Tracheal epithelial cell (primary cell): Measurements from ENCODE around the gene KLK3. TPM values are rescaled to one million over a fixed set of nuclear protein-coding genes. Genes with fewer than 3 reads are reported as not detected.

ENCODE experiments used
- total RNA-seq: library from RNA; depleted of rRNA; stranded (reverse); fragments of >200 nt; gene quantifications from 2 replicates; pipeline ENCODE4 v1.2.1, GENCODE V29; 2014

KLK3 gene
- total RNA-seq, result under 0.01 and 0.43 TPM in 2 replicates

GRCh38 chr19:50854636-50855410 is at the start of gene KLK3:
Gene KLK3, plus strand, starts transcription at chr19:50854915. Its CDS starts 41 bp downstream, at chr19:50854956.

GRCh38 chr19:50823389-50824042 is 31.2 kb upstream of the KLK3 start, which contains the start of gene KLK1:
Gene KLK1, minus strand, starts transcription at chr19:50823787. Its CDS starts 39 bp downstream, at chr19:50823748.

GRCh38 chr19:50833117-50833801 is 21.5 kb upstream of the KLK3 start, which contains the start of gene KLK15:
Gene KLK15, minus strand, starts transcription at chr19:50833574. Its CDS starts 2,082 bp downstream, at chr19:50831492.

DNA sequence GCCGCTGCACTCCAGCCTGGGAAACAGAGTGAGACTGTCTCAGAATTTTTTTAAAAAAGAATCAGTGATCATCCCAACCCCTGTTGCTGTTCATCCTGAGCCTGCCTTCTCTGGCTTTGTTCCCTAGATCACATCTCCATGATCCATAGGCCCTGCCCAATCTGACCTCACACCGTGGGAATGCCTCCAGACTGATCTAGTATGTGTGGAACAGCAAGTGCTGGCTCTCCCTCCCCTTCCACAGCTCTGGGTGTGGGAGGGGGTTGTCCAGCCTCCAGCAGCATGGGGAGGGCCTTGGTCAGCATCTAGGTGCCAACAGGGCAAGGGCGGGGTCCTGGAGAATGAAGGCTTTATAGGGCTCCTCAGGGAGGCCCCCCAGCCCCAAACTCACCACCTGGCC is 18.3 kb downstream of the KLK3 start, which contains the start of gene KLK2:
KLK2 (plus strand) TSS at position 384 of the 400 bp plus-strand sequence. CDS start 35 bp downstream, outside the sequence.

Other genes starting within 250 kb of the KLK3 start
- not detected in 2 replicates for gene SYT3, start 215.0 kb upstream of the KLK3 start, total RNA-seq
- 0.72 TPM in 1 of 2 replicates, not detected in the other for gene C19orf81, start 205.5 kb upstream of the KLK3 start, total RNA-seq
- gene SHANK1, start 135.1 kb upstream of the KLK3 start, total RNA-seq, result not detected in 2 replicates
- gene CLEC11A, start 131.6 kb upstream of the KLK3 start, total RNA-seq, result not detected in 2 replicates
- gene GPR32, start 84.5 kb upstream of the KLK3 start, total RNA-seq, result not detected in 2 replicates
- not detected in 2 replicates for gene ACP4, start 64.5 kb upstream of the KLK3 start, total RNA-seq
- 0.24 TPM in 1 of 2 replicates, not detected in the other for gene KLK1, start 31.1 kb upstream of the KLK3 start, total RNA-seq
- not detected in 2 replicates for gene KLK15, start 21.3 kb upstream of the KLK3 start, total RNA-seq
- gene KLK2, start 18.5 kb downstream of the KLK3 start, total RNA-seq, result not detected in 2 replicates
- not detected in 2 replicates for gene KLK4, start 56.5 kb downstream of the KLK3 start, total RNA-seq
- 1.7 and 23.6 TPM in 2 replicates for gene KLK5, start 98.1 kb downstream of the KLK3 start, total RNA-seq
- 0.85 and 3.1 TPM in 2 replicates for gene KLK6, start 114.7 kb downstream of the KLK3 start, total RNA-seq
- 3.2 and 13.0 TPM in 2 replicates for gene KLK7, start 129.0 kb downstream of the KLK3 start, total RNA-seq
- gene KLK8, start 146.7 kb downstream of the KLK3 start, total RNA-seq, result 8.3 and 13.0 TPM in 2 replicates
- gene KLK10, start 164.8 kb downstream of the KLK3 start, total RNA-seq, result 7.7 and 14.5 TPM in 2 replicates
- gene KLK11, start 171.7 kb downstream of the KLK3 start, total RNA-seq, result 1.1 and 3.9 TPM in 2 replicates
- gene KLK12, start 180.1 kb downstream of the KLK3 start, total RNA-seq, result 0.96 TPM in 1 of 2 replicates, not detected in the other
- gene KLK13, start 210.2 kb downstream of the KLK3 start, total RNA-seq, result not detected in 2 replicates
- not detected in 2 replicates for gene KLK14, start 228.0 kb downstream of the KLK3 start, total RNA-seq